HG03060 (cell line): ENCODE results near the gene DLG2.

Source experiments
- ATAC-seq: cut with Tn5 transposase; IDR thresholded peaks from one replicate; pipeline ENCODE4 v1.9.1; 2021; ENCODE audit warnings: low read depth, moderate number of reproducible peaks; ENCODE audit not compliant: unreplicated experiment

Gene DLG2

DNA sequence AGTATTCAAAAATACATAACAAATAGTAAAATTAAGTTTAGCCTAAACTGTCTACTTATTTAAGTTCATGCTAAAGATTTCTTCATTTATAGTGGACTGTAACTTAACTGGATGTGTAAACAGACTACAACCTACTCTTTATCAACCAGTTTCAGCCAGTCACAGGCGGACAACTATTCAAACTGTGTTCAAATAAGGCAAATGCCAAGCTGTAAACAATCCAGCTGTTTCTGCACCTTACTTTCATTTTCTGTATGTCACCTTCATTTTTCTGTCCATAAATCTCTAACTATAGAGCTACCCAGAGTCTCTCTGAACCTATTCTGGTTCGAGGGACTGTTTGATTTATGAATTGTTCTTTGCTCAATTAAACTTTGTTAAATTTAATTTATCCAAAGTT, 992.8 kb downstream of the DLG2 start:
- no peak for ATAC-seq

GRCh38 chr11:84628871-84629620, 998.1 kb downstream of the DLG2 start:
- no peak for ATAC-seq

- no peak for ATAC-seq
Observed at GRCh38 chr11:84626256-84626655, 1000.9 kb downstream of the DLG2 start.

GRCh38 chr11:84612645-84613044, 1014.5 kb downstream of the DLG2 start:
- ATAC-seq: no peak

DNA sequence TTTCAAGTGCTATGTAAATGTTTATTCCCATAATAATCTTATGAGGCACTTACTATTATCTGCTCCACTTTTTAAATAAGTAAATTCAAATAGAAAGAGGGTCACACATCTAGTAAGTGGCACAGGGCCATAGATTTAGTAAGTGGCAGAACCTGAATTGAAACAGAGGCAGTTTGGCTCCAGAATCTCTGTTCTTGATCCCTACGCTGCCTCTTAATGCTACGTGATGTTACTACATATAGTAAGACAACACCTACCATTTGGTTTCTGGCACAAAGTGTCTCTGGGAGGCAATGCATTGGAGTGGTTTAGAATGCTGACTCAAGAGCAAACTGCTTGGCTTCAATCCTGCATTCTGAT, 1018.3 kb downstream of the DLG2 start:
- ATAC-seq: no peak

DNA sequence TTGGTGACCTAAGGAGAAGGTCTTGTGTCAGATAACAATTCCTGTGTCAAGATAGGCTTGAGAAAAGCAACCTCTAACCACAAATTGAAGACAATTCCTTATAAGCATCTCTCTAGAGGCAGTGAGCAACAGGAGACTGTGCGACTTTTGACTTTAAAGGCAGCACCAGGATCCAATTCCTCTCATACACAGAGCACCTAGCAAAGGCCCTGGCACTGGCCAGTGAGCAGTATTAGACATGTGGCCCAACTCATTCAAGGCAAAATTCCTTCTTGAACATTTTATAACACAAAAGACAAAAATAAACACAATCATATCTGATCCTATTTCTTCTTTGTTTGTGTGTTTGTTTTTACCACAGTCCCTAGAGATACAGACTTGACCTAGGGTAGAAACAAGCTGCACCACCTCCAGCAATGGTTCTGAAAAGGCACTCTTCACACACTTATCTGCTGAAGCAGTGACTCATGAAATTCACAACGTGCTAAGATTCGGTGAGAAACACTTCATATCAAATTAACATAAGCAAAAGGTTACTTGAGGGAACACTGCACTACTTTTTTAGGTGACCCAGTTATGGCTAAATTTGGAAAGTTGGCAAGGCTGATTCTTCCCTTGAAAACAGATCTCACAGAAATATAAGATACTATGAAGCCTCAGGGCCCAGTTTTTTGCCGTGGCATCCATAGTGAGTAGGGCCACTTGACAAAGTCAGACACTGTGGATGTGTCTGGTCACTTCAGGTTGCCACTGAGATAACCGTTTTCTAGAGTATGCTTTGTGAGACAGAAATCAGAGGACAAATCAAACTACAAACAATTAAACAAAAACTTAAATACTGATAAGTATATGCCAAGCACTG, 1018.9 kb downstream of the DLG2 start:
- no peak for ATAC-seq

DNA sequence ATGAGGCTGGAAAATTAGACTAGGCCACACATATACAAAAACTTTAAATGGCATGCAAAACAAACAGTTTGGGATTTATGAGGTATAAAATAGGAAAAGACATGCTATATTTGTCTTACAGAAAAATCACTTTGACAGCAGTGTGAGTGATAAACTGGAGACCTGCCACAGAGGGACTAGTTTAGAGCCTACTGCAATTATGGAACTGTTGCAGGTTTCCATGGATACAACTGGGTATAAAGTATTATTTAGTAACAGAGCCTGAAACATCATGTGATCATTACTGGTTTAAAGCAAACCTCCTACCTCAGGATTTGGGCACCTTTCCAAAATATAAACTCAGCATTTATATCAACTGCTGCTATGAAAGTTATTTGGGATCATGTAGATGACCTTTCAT, 1032.5 kb downstream of the DLG2 start:
- no peak for ATAC-seq

DNA sequence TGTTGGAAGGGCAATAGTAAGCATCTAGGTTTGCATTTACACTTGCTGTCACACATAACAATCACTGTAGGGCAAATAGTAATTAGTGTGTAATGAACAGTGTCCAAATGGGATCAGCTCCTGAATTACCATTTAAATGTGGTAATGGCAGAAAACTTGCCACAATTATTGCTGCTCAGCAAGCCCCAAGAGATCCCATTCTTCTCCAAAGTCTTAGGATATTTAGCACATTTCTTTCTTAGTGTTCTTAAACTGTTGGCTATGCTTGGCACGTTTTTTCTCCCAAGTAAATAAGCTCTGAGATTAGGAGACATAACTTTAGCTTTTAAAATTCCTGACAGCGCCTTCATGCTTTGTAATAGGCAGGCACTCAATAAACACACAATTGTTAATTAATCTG, 1037.0 kb downstream of the DLG2 start:
- no peak for ATAC-seq

GRCh38 chr11:84588131-84588829, 1038.9 kb downstream of the DLG2 start:
- no peak for ATAC-seq

DNA sequence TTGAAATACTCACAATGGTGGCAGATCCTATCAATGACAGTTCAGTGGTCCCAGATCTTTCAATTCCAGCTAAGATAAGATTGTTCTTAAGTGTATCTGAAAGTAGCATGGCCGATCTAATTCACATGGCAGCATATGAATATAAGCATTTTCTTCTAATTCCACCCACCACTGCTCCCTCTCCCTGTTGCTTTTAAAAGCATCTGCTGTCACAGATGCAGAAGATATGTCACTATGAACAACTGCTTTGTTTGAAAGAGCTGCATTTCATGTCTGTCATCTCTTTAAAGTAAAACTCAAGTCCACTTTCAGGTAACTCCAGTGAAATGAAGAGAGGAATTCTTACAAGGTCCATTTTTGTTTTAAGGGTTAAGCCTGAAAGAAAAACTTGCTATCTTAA, 1044.0 kb downstream of the DLG2 start:
- ATAC-seq: no peak

- ATAC-seq: no peak
Observed at GRCh38 chr11:84581083-84581482, 1046.1 kb downstream of the DLG2 start.

DNA sequence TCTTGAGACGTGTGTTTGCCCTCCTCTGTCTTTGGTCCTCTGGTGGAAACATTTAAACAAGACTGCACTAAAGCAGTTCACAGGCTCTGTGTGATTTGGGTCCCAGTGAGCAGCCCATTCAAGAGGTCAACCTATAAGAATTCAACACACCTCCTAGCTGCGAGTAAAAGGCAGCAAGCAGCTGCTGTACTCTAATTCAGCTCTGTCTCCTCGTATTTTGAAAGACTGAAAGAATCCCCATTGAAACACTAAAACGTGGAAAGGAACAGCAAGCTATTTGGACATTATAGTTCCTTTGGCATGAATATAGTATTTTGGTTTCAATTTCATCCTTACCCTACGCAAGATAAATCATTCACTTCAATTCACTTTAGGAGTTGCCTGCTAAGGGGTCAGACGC, 1046.7 kb downstream of the DLG2 start:
- ATAC-seq: no peak

DNA sequence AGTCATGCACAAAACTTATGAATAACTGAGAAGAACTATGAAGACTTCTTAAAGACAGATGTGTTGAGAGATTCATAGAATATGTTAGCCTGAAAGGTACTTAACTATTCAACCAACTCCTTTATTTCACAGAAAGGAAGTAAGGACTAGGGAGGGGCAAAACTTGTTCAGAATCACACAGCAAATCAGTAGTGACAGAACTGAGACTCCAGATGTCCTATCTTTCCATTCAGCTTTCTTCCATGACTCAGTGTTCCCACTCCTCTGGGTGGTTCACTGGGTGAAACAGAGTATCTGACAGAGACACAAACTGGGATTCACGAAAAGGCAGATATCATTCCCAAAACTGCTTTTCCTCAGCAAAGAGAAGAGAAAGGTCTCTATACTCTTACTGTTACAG, 1053.3 kb downstream of the DLG2 start:
- ATAC-seq: no peak

DNA sequence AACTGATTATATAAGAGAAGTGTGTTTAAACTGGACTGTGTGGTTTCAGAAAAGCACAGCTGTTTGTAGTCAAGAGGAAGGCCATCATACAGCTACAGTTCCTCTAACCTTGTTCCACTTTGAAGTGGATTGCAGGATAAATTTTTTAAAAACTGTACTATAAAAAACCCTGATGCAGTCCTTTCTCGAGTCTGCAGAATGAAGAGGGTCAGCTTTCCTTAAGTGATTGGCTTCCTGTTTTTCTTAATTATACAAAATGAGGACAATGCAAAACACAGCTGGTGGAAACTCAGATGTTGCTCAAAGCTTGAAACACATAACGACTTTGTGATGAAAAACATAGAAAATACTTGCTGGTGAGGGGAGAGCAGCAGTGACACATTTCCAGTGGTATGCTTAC, 1060.5 kb downstream of the DLG2 start:
- no peak for ATAC-seq

GRCh38 chr11:84564867-84565184, 1062.3 kb downstream of the DLG2 start:
- ATAC-seq: no peak

DNA sequence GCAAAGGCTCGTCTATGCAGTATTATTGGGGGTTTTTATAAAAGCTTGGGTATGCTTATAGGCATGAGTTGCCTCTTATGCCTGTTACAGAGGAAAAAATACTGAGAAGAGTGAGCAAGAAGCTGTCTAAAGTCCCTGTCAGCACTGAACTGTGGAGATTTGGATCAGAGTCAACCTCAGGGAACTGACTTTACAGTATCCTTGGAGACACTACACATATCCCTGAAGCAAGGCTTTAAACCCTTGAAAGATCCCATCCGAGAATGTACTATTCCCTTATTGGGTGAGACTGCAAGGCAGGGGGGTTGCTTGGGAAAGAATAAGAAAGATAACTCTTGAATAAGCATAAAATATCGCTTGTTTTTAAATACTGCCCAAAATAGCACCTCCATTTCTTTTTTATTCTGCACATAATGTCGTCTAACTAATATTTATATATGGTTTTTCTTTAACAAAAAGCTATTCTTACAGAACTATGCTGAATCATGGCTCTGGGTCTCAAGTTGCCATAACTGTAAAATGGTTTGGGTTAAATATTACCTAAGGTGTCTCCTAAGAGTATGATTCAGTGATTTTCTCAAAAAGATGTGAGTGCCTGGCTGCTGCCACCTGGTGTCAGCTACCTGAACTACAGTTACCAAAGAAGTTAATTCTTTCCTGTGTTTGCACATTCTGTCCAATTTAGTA, 1062.8 kb downstream of the DLG2 start:
- peak; percentile 91 for ATAC-seq

DNA sequence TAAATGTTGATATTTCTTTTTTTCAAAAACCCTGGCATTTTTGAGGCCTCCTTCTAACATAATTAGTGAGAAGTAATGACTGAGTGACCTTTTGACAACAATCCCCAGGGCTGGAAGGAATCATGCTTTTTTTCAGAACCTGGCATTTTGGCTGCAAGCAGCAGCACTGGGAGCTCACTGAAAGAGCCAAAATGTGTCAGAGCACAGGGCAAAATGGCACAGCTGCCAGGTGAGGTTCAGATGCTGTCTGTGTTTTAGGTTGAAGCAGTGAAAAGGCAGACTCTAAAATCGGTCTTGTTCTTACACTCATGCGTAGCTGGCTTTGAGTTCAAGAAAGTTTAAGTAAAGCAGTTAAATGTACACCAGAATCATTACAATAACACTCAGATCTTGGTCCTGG, 1063.8 kb downstream of the DLG2 start:
- no peak for ATAC-seq

- no peak for ATAC-seq
Observed at GRCh38 chr11:84560206-84560605, 1066.9 kb downstream of the DLG2 start.

- peak; percentile 84 for ATAC-seq
Observed at GRCh38 chr11:84558085-84558905, 1068.8 kb downstream of the DLG2 start.

DNA sequence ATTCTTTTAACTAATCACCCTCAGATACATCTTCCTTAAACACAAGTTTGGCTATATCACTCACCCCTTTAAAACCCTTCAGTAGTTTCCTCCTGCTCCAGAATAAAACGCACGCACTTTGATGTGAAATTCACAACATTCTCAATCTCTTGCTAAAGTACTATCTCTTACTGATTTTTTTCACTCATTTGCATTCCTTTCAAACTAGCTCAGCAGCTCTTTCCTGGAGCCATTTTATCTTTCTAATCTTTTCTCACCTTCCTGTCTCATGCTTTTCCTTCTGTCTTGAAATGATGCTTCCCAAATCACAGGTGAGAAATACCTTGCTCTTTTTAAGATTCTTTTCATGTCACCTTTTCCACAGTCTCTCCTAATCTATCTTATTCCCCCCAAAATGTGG, 1074.4 kb downstream of the DLG2 start:
- no peak for ATAC-seq
